K562 (cell line): Measurements from ENCODE around the gene DIS3L. TPM values are rescaled to one million over a fixed set of nuclear protein-coding genes. Genes with fewer than 3 reads are reported as not detected.
A peak's percentile ranks its signal among the peaks of the same experiment; 100 is the strongest.

Experiments
- BCL6 ChIP-seq: fragments of 250-450 bp; sonication (Bioruptor Pico); IDR thresholded peaks from 2 replicates; pipeline ENCODE4 v1.4.0; 2020
- CREBBP ChIP-seq: IDR thresholded peaks from one replicate; pipeline ENCODE4 v1.6.1; 2012; ENCODE audit warnings: low read depth, mild to moderate bottlenecking, control low read depth, inconsistent platforms, low read length
- GTF2E2 ChIP-seq: fragments of 200-800 bp; sonication (Bioruptor generic); IDR thresholded peaks from 2 replicates; pipeline ENCODE4 v1.6.1; 2016; ENCODE audit warnings: missing genetic modification characterization, missing compliant biosample characterization
- HEY1 ChIP-seq: fragments of 250-450 bp; sonication (Bioruptor Pico); IDR thresholded peaks from 2 replicates; pipeline ENCODE4 v1.5.0; 2020; ENCODE audit warnings: mild to moderate bottlenecking, moderate library complexity, borderline replicate concordance
- HNRNPK ChIP-seq: fragments of 200-400 bp; formaldehyde crosslinking; IDR thresholded peaks from one replicate; pipeline ENCODE4 v1.6.1; 2018; ENCODE audit warnings: mild to moderate bottlenecking, low read depth, low read length; ENCODE audit not compliant: poor library complexity, severe bottlenecking
- KAT2B ChIP-seq: IDR thresholded peaks from one replicate; pipeline ENCODE4 v1.6.1; 2012; ENCODE audit warnings: low read depth, mild to moderate bottlenecking, control low read depth, inconsistent platforms, low read length, moderate library complexity
- NRF1 ChIP-seq, 2 experiments: fragments of 450-650 bp; IDR thresholded peaks in 1 of 2; conservative IDR thresholded peaks in 1 of 2; 2 replicates each; pipeline ENCODE4 v1.6.1; 2014; ENCODE audit warnings: mild to moderate bottlenecking in 2 of 2
- SIRT6 ChIP-seq: IDR thresholded peaks from one replicate; pipeline ENCODE4 v1.6.1; 2012; ENCODE audit warnings: low read depth, mild to moderate bottlenecking, control low read depth, inconsistent platforms, low read length, moderate library complexity
- TAF15 ChIP-seq: fragments of 200-400 bp; formaldehyde crosslinking; IDR thresholded peaks from 2 replicates; pipeline ENCODE4 v1.6.1; 2017; ENCODE audit warnings: mild to moderate bottlenecking, low read depth, low read length, moderate library complexity
- ZC3H4 ChIP-seq: sonication (generic); formaldehyde crosslinking; IDR thresholded peaks from 2 replicates; pipeline ENCODE4 v1.9.0; 2021; ENCODE audit warnings: missing genetic modification reagents, borderline replicate concordance
- ZNF507 ChIP-seq: conservative IDR thresholded peaks from 2 replicates; pipeline ENCODE4 v1.6.1; 2017; ENCODE audit warnings: missing genetic modification characterization, missing compliant biosample characterization
- polyA plus RNA-seq, 8 experiments: library from polyadenylated mRNA; depleted of rRNA in 4 of 8; stranded (reverse) in 5 of 8; unstranded in 3 of 8; fragments of >200 nt; fragmentation: Nextera tagmentation in 2 of 8; fragmentation: Illumina TruSeq in 1 of 8; extraction: Ambion mirVana in 2 of 8; extraction: Trizol in 1 of 8; gene quantifications; 2 replicates each; pipeline versions ENCODE4 v1.2.1 to v1.2.3, GENCODE V29; 2011 to 2014; ENCODE audit warnings: inconsistent platforms in 1 of 8, missing spikeins in 1 of 8
- total RNA-seq, 7 experiments: library from RNA; depleted of rRNA in 6 of 7; stranded (reverse); fragments of >200 nt in 6 of 7; fragmentation: Illumina TruSeq in 2 of 7; extraction: Trizol in 2 of 7; gene quantifications; 2 replicates each; pipeline versions ENCODE4 v1.2.1 to v1.2.3, GENCODE V29; 2011 to 2021; ENCODE audit warnings: low replicate concordance in 1 of 7
- TF ChIP-seq, protein P1 (sequence below): fragments of 250-450 bp; sonication (Bioruptor Pico); IDR thresholded peaks from 2 replicates; pipeline ENCODE4 v1.5.0; 2020; ENCODE audit warnings: mild to moderate bottlenecking, borderline replicate concordance
- TF ChIP-seq, protein P2 (sequence below): fragments of 250-450 bp; sonication (Bioruptor Pico); IDR thresholded peaks from 2 replicates; pipeline ENCODE4 v1.8.0; 2022; ENCODE audit warnings: moderate library complexity, mild to moderate bottlenecking, inconsistent platforms
- TF ChIP-seq, protein P3 (sequence below): IDR thresholded peaks from 3 replicates; pipeline ENCODE4 v1.6.1; 2011; ENCODE audit warnings: borderline replicate concordance, mild to moderate bottlenecking, moderate library complexity; ENCODE audit not compliant: insufficient read length; ENCODE audit errors: extremely low read depth
- TF ChIP-seq, protein P4 (sequence below): sonication (generic); IDR thresholded peaks from 2 replicates; pipeline ENCODE4 v1.6.1; 2016
- TF ChIP-seq, protein P5 (sequence below), 2 experiments: IDR thresholded peaks in 1 of 2; conservative IDR thresholded peaks in 1 of 2; 2 replicates each; pipeline ENCODE4 v1.6.1; 2016; ENCODE audit warnings: low read depth in 2 of 2, mild to moderate bottlenecking in 1 of 2, missing compliant biosample characterization in 1 of 2, missing genetic modification characterization in 1 of 2, moderate library complexity in 1 of 2

The DIS3L gene
- total and polyA plus RNA-seq, 9 of the 15 experiments (the other 6 are each of a cell fraction or from before 2014, with no cell fraction given) = 5.9 to 34.6 (median 16.9) TPM

DNA sequence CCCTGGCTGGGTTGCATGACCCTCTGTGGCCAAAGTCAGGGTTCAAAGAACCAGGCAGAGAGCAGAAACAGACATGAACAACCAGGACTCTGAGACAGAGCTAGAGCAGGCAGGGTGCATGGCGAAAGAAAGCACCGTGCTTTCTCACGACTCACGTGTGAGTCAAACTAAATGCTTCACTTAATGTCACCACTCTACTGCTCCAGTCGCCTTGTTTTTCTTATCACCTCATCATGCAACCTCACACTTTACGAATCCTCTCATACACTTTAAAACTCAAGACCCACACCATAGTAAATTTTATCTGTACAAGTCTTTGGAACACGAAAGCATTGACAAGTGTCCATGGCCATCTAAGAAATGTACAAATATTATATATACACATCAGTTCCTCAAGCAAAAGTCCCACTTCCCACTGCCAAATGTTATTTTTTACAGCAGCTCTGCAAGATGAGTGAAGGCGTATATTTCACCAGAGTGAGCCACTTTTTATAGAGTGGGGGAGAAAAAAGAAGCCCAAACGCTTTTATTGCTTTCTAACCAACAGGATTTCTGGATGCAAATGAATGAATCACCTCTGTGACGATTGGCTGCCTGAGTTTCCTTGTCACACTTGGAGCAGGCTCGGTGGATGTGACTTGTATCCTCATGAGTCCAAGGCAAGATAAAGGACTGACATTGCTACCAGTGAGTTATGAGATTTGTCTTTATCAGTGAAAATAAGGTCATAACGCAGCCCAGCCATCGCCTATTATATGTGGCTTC, 23.9 kb upstream of the DIS3L start (continued):
- TF ChIP-seq, protein P1, sequence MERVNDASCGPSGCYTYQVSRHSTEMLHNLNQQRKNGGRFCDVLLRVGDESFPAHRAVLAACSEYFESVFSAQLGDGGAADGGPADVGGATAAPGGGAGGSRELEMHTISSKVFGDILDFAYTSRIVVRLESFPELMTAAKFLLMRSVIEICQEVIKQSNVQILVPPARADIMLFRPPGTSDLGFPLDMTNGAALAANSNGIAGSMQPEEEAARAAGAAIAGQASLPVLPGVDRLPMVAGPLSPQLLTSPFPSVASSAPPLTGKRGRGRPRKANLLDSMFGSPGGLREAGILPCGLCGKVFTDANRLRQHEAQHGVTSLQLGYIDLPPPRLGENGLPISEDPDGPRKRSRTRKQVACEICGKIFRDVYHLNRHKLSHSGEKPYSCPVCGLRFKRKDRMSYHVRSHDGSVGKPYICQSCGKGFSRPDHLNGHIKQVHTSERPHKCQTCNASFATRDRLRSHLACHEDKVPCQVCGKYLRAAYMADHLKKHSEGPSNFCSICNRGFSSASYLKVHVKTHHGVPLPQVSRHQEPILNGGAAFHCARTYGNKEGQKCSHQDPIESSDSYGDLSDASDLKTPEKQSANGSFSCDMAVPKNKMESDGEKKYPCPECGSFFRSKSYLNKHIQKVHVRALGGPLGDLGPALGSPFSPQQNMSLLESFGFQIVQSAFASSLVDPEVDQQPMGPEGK (CRISPR knock-in tag) = no peak
- no peak for TF ChIP-seq CREBBP
- TF ChIP-seq, protein P2, sequence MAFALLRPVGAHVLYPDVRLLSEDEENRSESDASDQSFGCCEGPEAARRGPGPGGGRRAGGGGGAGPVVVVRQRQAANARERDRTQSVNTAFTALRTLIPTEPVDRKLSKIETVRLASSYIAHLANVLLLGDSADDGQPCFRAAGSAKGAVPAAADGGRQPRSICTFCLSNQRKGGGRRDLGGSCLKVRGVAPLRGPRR (CRISPR knock-in tag) = no peak
- peak; percentile 56 to 58 for TF ChIP-seq NRF1 (conservative IDR thresholded peaks at IDR 0.05 in 1 of 2, IDR thresholded peaks at IDR 0.05 in 1 of 2)
- no peak for TF ChIP-seq GTF2E2 (tag)
- no peak for TF ChIP-seq ZNF507 (tag)
- TF ChIP-seq, protein P3, sequence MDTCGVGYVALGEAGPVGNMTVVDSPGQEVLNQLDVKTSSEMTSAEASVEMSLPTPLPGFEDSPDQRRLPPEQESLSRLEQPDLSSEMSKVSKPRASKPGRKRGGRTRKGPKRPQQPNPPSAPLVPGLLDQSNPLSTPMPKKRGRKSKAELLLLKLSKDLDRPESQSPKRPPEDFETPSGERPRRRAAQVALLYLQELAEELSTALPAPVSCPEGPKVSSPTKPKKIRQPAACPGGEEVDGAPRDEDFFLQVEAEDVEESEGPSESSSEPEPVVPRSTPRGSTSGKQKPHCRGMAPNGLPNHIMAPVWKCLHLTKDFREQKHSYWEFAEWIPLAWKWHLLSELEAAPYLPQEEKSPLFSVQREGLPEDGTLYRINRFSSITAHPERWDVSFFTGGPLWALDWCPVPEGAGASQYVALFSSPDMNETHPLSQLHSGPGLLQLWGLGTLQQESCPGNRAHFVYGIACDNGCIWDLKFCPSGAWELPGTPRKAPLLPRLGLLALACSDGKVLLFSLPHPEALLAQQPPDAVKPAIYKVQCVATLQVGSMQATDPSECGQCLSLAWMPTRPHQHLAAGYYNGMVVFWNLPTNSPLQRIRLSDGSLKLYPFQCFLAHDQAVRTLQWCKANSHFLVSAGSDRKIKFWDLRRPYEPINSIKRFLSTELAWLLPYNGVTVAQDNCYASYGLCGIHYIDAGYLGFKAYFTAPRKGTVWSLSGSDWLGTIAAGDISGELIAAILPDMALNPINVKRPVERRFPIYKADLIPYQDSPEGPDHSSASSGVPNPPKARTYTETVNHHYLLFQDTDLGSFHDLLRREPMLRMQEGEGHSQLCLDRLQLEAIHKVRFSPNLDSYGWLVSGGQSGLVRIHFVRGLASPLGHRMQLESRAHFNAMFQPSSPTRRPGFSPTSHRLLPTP = no peak
- no peak for TF ChIP-seq SIRT6
- no peak for TF ChIP-seq KAT2B
- no peak for TF ChIP-seq BCL6 (CRISPR knock-in tag)
- TF ChIP-seq HNRNPK = no peak
- TF ChIP-seq, protein P4, sequence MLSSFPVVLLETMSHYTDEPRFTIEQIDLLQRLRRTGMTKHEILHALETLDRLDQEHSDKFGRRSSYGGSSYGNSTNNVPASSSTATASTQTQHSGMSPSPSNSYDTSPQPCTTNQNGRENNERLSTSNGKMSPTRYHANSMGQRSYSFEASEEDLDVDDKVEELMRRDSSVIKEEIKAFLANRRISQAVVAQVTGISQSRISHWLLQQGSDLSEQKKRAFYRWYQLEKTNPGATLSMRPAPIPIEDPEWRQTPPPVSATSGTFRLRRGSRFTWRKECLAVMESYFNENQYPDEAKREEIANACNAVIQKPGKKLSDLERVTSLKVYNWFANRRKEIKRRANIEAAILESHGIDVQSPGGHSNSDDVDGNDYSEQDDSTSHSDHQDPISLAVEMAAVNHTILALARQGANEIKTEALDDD = peak; percentile 36; the same call in 1 of the 2 replicates
- TF ChIP-seq HEY1 = no peak
- TF ChIP-seq TAF15 = no peak
- TF ChIP-seq, protein P5, sequence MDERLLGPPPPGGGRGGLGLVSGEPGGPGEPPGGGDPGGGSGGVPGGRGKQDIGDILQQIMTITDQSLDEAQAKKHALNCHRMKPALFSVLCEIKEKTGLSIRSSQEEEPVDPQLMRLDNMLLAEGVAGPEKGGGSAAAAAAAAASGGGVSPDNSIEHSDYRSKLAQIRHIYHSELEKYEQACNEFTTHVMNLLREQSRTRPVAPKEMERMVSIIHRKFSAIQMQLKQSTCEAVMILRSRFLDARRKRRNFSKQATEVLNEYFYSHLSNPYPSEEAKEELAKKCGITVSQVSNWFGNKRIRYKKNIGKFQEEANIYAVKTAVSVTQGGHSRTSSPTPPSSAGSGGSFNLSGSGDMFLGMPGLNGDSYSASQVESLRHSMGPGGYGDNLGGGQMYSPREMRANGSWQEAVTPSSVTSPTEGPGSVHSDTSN (CRISPR knock-in tag; IDR thresholded peaks at IDR 0.05; ENCODE audit: low read depth) = no peak
- TF ChIP-seq, protein P5 (tag; conservative IDR thresholded peaks at IDR 0.05; ENCODE audit: low read depth) = peak; percentile 84
- no peak for TF ChIP-seq ZC3H4 (CRISPR knock-in tag)
